Measurements from ENCODE around the gene CCDC88B. TPM values are rescaled to one million over a fixed set of nuclear protein-coding genes. Genes with fewer than 3 reads are reported as not detected.

The CCDC88B gene
- total and polyA plus RNA-seq, 2 of the 8 experiments (the other 6 are each of a cell fraction or from before 2014, with no cell fraction given): 5.9 to 12.5 TPM

GRCh38 chr11:64341851-64342791 lies 2.1 kb downstream of the CCDC88B start (continued):
- TF ChIP-seq TBP (IDR thresholded peaks at IDR 0.05; ENCODE audit: low read depth, low read length): peak; percentile 43; the same call in 1 of the 2 replicates
- no peak for TF ChIP-seq EZH2 (IDR thresholded peaks at IDR 0.05; ENCODE audit: low read depth, low read length, severe bottlenecking)
- TF ChIP-seq TEAD4 (IDR thresholded peaks at IDR 0.05; ENCODE audit: low read depth, low read length): no peak; the same call in 1 of the 2 replicates
- TF ChIP-seq HDAC2 (IDR thresholded peaks at IDR 0.05; ENCODE audit: borderline replicate concordance in 1 of 2, low read depth in 2 of 2, low read length in 2 of 2): no peak
- TF ChIP-seq TAF7 (optimal IDR thresholded peaks at IDR 0.05; ENCODE audit: borderline replicate concordance, low read depth, low read length): peak; percentile 63
- peak; percentile 28 for TF ChIP-seq ASH2L (IDR thresholded peaks at IDR 0.05; ENCODE audit: low read length)
- peak; percentile 61 for TF ChIP-seq MAX (IDR thresholded peaks at IDR 0.05)
- TF ChIP-seq RBBP5 (IDR thresholded peaks at IDR 0.05; ENCODE audit: borderline replicate concordance, low read depth, low read length): peak; percentile 73; the same call in 1 of the 2 replicates
- TF ChIP-seq NANOG (IDR thresholded peaks at IDR 0.05; ENCODE audit: insufficient read depth, low read depth, low read length, poor library complexity, severe bottlenecking): no peak
- TF ChIP-seq POLR2A (IDR thresholded peaks at IDR 0.05; ENCODE audit: control extremely low read depth in 1 of 2, low read depth in 2 of 2, low read length in 2 of 2): peak in 1 of 2 experiments; percentile 57; a peak in 2 of 3 replicates
- no peak for TF ChIP-seq TCF12 (IDR thresholded peaks at IDR 0.05; ENCODE audit: low read depth, low read length)
- TF ChIP-seq TAF1 (IDR thresholded peaks at IDR 0.05; ENCODE audit: low read depth, low read length): no peak
- TF ChIP-seq KDM1A (IDR thresholded peaks at IDR 0.05; ENCODE audit: borderline replicate concordance, low read length): no peak
- TF ChIP-seq SAP30 (IDR thresholded peaks at IDR 0.05; ENCODE audit: insufficient read depth, insufficient replicate concordance, low read length): no peak
- TF ChIP-seq SUZ12 (IDR thresholded peaks at IDR 0.05; ENCODE audit: low read length): no peak
- TF ChIP-seq CEBPB (IDR thresholded peaks at IDR 0.05; ENCODE audit: low read depth, low read length): no peak
- peak; percentile 23; the same call in 1 of the 2 replicates for TF ChIP-seq E2F6 (IDR thresholded peaks at IDR 0.05)
- peak; percentile 55; the same call in 1 of the 2 replicates for TF ChIP-seq CREB1 (IDR thresholded peaks at IDR 0.05)
- no peak for TF ChIP-seq POU5F1 (IDR thresholded peaks at IDR 0.05; ENCODE audit: low read depth, low read length)
- TF ChIP-seq RAD21 (IDR thresholded peaks at IDR 0.05 in 1 of 2, conservative IDR thresholded peaks at IDR 0.05 in 1 of 2; ENCODE audit: low read depth in 2 of 2, low read length in 2 of 2): peak; percentile 18 to 45; a peak in 3 of 4 replicates

Data from H1 (cell line).